Measurements from ENCODE around the gene CTNND2. TPM values are rescaled to one million over a fixed set of nuclear protein-coding genes. Genes with fewer than 3 reads are reported as not detected.

CTNND2 gene
- total RNA-seq, 1 donor from 2014 or later: 13.9 TPM

DNA sequence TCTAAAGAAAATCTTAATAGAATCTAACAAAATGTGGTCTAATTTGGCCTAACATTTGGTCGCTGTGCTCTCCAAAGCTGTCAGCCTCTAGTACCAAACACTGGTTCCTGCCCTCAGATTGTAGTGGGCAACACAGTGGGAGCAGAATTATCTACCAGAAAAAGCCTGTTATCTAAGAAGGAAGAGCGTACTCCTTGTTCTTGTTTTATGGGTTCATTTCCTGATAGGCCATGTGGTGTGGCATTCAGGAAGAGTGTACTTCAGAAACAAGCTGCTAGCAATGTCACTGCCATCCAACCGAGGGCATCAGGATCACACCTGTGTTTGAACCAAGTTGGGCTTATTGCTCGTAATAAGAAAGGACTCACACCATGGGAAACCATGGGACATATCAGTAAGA is 655.3 kb downstream of the CTNND2 start:
- H3K79me2 ChIP-seq (ENCODE audit: low read depth): no peaks in the 10 kb centered on the region
- no peaks in the 10 kb centered on the region for H3F3A ChIP-seq (ENCODE audit: low read depth)
- no peaks in the 10 kb centered on the region for H3K36me3 ChIP-seq
- Mint-ChIP-seq H3K4me3 (no peak overlapping the region), H3K36me3 (peaks cover 4% of the 10 kb centered on the region), H3K4me1 (peaks cover 12% of the 10 kb centered on the region), H3K27ac (no peak overlapping the region), H3K27me3 (ENCODE audit: insufficient read depth, low read depth) (no peaks in the 10 kb centered on the region), H3K9me3 (no peaks in the 10 kb centered on the region)
- TF ChIP-seq EZH2 (IDR thresholded peaks at IDR 0.05) (no peak), EZH2phosphoT487 (IDR thresholded peaks at IDR 0.05) (no peak)
- TF ChIP-seq, protein P1, sequence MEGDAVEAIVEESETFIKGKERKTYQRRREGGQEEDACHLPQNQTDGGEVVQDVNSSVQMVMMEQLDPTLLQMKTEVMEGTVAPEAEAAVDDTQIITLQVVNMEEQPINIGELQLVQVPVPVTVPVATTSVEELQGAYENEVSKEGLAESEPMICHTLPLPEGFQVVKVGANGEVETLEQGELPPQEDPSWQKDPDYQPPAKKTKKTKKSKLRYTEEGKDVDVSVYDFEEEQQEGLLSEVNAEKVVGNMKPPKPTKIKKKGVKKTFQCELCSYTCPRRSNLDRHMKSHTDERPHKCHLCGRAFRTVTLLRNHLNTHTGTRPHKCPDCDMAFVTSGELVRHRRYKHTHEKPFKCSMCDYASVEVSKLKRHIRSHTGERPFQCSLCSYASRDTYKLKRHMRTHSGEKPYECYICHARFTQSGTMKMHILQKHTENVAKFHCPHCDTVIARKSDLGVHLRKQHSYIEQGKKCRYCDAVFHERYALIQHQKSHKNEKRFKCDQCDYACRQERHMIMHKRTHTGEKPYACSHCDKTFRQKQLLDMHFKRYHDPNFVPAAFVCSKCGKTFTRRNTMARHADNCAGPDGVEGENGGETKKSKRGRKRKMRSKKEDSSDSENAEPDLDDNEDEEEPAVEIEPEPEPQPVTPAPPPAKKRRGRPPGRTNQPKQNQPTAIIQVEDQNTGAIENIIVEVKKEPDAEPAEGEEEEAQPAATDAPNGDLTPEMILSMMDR (IDR thresholded peaks at IDR 0.05): no peak
- no peaks in the 10 kb centered on the region for H3K9me3 ChIP-seq (ENCODE audit: low read depth)
- H3K9ac ChIP-seq: no peak overlapping the region
- H3K4me1 ChIP-seq: no peaks in the 10 kb centered on the region
- no peak overlapping the region for H3K27ac ChIP-seq
- H2AFZ ChIP-seq (replicated peaks): no peak overlapping the region
- no peak for DNase-seq (ENCODE audit: low spot score)
- H3K4me2 ChIP-seq: no peak overlapping the region
- no peaks in the 10 kb centered on the region for H4K20me1 ChIP-seq (ENCODE audit: low read depth)
- no peaks in the 10 kb centered on the region for H3K27me3 ChIP-seq
- H3K4me3 ChIP-seq: no peak overlapping the region

DNA sequence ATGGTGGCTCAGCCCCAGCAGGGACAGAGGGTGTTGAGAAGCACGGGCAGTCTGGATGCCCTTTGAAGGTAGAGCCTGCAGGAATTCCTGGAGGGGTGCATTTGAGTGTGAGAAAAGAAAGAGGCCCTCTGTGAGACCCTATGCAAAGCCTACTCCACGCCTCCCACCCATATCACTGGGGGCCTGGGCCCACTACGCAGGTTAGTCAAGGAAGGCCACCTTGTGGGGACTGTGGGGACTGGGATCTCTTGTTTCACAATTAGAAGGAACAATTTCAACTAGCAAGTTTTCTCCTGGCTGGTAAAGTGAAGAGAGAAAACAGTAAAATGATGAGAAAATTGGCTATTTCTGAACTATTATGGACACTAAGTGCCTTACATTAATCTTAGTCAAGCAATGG is 657.0 kb downstream of the CTNND2 start:
- Histone ChIP-seq H3K4me3 (no peak overlapping the region), H3K9ac (no peak overlapping the region), H3K79me2 (ENCODE audit: low read depth) (no peaks in the 10 kb centered on the region), H2AFZ (replicated peaks) (no peak overlapping the region), H3F3A (ENCODE audit: low read depth) (no peaks in the 10 kb centered on the region), H3K4me1 (no peaks in the 10 kb centered on the region), H3K27me3 (no peaks in the 10 kb centered on the region), H3K4me2 (no peak overlapping the region), H3K27ac (no peak overlapping the region), H4K20me1 (ENCODE audit: low read depth) (no peaks in the 10 kb centered on the region), H3K9me3 (ENCODE audit: low read depth) (no peaks in the 10 kb centered on the region), H3K36me3 (no peaks in the 10 kb centered on the region)
- Mint-ChIP-seq H3K27ac (no peak overlapping the region), H3K36me3 (peaks cover 3% of the 10 kb centered on the region), H3K27me3 (ENCODE audit: insufficient read depth, low read depth) (no peaks in the 10 kb centered on the region), H3K9me3 (no peaks in the 10 kb centered on the region), H3K4me1 (peaks cover 9% of the 10 kb centered on the region), H3K4me3 (no peak overlapping the region)
- TF ChIP-seq, protein P1 (IDR thresholded peaks at IDR 0.05): peak; percentile 31
- no peak for TF ChIP-seq EZH2phosphoT487 (IDR thresholded peaks at IDR 0.05)
- DNase-seq (ENCODE audit: low spot score): peak; percentile 1

GRCh38 chr5:11240293-11241190 is 663.7 kb downstream of the CTNND2 start:
- Histone ChIP-seq H3K9ac (no peak overlapping the region), H3K79me2 (ENCODE audit: low read depth) (no peaks in the 10 kb centered on the region), H3K27ac (no peak overlapping the region), H4K20me1 (ENCODE audit: low read depth) (no peaks in the 10 kb centered on the region), H3K27me3 (no peaks in the 10 kb centered on the region), H3K4me1 (no peaks in the 10 kb centered on the region), H3K9me3 (ENCODE audit: low read depth) (no peaks in the 10 kb centered on the region), H2AFZ (replicated peaks) (no peak overlapping the region), H3F3A (ENCODE audit: low read depth) (no peaks in the 10 kb centered on the region), H3K4me3 (no peak overlapping the region), H3K36me3 (no peaks in the 10 kb centered on the region), H3K4me2 (no peak overlapping the region)
- Mint-ChIP-seq H3K4me3 (no peak overlapping the region), H3K27me3 (ENCODE audit: insufficient read depth, low read depth) (no peaks in the 10 kb centered on the region), H3K36me3 (peaks cover 10% of the 10 kb centered on the region), H3K4me1 (no peaks in the 10 kb centered on the region), H3K27ac (no peak overlapping the region), H3K9me3 (no peaks in the 10 kb centered on the region)
- TF ChIP-seq EZH2 (IDR thresholded peaks at IDR 0.05) (no peak), EZH2phosphoT487 (IDR thresholded peaks at IDR 0.05) (no peak)
- TF ChIP-seq, protein P1 (IDR thresholded peaks at IDR 0.05): no peak
- no peak for DNase-seq (ENCODE audit: low spot score)
